Astrocyte of the cerebellum (primary cell): ENCODE results near the gene STXBP2.

Experiments
- DNase-seq: peaks from one replicate; pipeline ENCODE4 v3.0.0-alpha.2; 2011; ENCODE audit warnings: low read depth
- H3K4me3 ChIP-seq: 2 replicates; pipeline ENCODE4 v1.5.1; 2011; ENCODE audit warnings: mild to moderate bottlenecking, low read depth, low read length, moderate library complexity
- in situ Hi-C: cut with HindIII; loops from 2 replicates; pipeline ENCODE4 v1.10.0; 2017; ENCODE audit warnings: low sequenced_read_pairs
- TF ChIP-seq, protein P1 (sequence below): IDR thresholded peaks from 2 replicates; pipeline ENCODE4 v1.5.1; 2012; ENCODE audit warnings: low read length, low read depth, moderate library complexity, mild to moderate bottlenecking; ENCODE audit errors: missing control alignments

STXBP2 gene

GRCh38 chr19:7670790-7671189, 33.9 kb downstream of the STXBP2 start:
- H3K4me3 ChIP-seq: no peak overlapping the region
- DNase-seq: no peak
- TF ChIP-seq, protein P1, sequence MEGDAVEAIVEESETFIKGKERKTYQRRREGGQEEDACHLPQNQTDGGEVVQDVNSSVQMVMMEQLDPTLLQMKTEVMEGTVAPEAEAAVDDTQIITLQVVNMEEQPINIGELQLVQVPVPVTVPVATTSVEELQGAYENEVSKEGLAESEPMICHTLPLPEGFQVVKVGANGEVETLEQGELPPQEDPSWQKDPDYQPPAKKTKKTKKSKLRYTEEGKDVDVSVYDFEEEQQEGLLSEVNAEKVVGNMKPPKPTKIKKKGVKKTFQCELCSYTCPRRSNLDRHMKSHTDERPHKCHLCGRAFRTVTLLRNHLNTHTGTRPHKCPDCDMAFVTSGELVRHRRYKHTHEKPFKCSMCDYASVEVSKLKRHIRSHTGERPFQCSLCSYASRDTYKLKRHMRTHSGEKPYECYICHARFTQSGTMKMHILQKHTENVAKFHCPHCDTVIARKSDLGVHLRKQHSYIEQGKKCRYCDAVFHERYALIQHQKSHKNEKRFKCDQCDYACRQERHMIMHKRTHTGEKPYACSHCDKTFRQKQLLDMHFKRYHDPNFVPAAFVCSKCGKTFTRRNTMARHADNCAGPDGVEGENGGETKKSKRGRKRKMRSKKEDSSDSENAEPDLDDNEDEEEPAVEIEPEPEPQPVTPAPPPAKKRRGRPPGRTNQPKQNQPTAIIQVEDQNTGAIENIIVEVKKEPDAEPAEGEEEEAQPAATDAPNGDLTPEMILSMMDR: no peak
- in situ Hi-C loops: no loop called here

DNA sequence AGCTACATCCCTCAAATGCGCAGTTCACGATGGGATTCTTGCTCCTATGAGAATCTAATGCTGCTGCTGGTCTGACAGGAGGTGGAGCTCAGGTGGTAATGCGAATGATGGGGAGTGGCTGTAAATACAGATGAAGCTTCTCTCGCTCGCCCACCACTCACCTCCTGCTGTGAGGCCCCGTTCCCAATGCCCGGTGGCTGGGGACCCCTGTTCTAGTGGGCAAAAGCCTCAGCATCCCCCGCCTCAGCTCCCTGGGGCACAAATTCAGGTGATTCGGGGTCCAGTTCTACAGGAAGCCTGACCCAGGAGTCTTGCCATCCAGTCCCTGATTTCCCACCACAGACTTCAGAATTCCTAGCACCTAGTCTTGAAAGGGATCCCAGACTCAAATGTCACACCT, 35.6 kb downstream of the STXBP2 start:
- DNase-seq: no peak
- TF ChIP-seq, protein P1: no peak
- H3K4me3 ChIP-seq: no peak overlapping the region
- in situ Hi-C loops: no loop called here

- in situ Hi-C loops: no loop called here
- TF ChIP-seq, protein P1: no peak
- H3K4me3 ChIP-seq: no peak overlapping the region
- DNase-seq: no peak
Observed at GRCh38 chr19:7674010-7675005, 37.4 kb downstream of the STXBP2 start.

- in situ Hi-C loops: no loop called here
- no peak for DNase-seq
- TF ChIP-seq, protein P1: no peak
- H3K4me3 ChIP-seq: no peak overlapping the region
Observed at GRCh38 chr19:7676376-7676775, 39.5 kb downstream of the STXBP2 start.

DNA sequence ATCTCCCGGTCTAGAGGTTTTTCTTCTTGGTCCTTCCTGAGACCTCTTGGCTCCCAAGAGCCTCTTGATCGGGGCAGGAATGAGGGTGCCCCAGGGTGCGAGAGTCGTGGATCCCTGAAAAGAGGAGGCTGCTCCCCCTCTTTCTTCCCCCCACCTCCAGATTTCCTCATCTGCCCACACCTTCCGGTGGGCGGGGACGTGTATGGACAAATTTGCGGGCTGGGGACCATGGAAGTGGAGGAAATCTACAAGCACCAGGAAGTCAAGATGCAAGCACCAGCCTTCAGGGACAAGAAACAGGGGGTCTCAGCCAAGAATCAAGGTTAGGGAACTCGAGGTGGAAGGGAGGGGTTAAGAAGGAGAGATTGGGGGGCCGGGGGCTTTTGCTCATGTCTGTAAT, 39.9 kb downstream of the STXBP2 start, which contains the start of gene MCEMP1:
Gene MCEMP1, plus strand, starts transcription at position 237 of the 400 bp plus-strand sequence. Its CDS starts 31 bp downstream, at position 268.
- DNase-seq: no peak
- in situ Hi-C loops: no loop called here
- H3K4me3 ChIP-seq: no peak within 1 kb of the TSS
- TF ChIP-seq, protein P1: no peak

GRCh38 chr19:7677669-7678311, 40.9 kb downstream of the STXBP2 start:
- no peak for DNase-seq

More at GRCh38 chr19:7677669-7678311, 40.9 kb downstream of the STXBP2 start:
- TF ChIP-seq, protein P1: no peak
- in situ Hi-C loops: no loop called here
- H3K4me3 ChIP-seq: no peak overlapping the region
